SIG-M5 treated with dmso at 0.1 percent for 504 hours (cell line): ENCODE measurements around the gene CTXND2.
"Not testable (repeated sequence)": the region's sequence is repeated elsewhere in the genome, so short reads cannot be mapped to it uniquely, and the experiment has no call there.

Experiments
- DNase-seq: peaks from one replicate; lab custom pipeline; 2025; ENCODE audit not compliant: unreplicated experiment; lab: John Stamatoyannopoulos, UW

Gene CTXND2

GRCh38 chr1:150887018-150887417 lies at the start of gene CTXND2:
TSS of gene CTXND2 (plus strand) at chr1:150887136. CDS start at chr1:150912315, 25,179 bp downstream.
- DNase-seq, result no peak

- DNase-seq, result not testable (repeated sequence)
These were observed 46.1 kb upstream of the CTXND2 start for GRCh38 chr1:150840850-150841249.

DNA sequence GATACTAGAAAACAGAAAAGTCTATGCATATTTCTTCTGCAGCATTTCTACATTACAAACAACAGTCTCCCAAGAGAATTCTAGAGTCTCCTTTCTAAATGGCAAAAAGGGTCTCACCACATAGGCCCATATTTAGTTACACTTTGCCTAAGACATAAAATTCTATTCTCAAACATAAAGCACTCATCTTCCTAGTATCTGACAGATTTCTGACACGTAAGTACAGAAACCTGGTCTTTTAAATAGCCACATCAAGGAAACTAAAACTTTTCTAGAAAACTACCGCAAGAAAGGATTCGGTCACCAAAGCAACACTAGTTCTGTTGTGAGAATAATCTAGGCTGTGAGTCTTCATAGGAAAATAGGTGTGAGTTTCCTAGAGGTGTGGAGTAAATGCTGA lies 45.3 kb upstream of the CTXND2 start:
- no peak for DNase-seq

DNA sequence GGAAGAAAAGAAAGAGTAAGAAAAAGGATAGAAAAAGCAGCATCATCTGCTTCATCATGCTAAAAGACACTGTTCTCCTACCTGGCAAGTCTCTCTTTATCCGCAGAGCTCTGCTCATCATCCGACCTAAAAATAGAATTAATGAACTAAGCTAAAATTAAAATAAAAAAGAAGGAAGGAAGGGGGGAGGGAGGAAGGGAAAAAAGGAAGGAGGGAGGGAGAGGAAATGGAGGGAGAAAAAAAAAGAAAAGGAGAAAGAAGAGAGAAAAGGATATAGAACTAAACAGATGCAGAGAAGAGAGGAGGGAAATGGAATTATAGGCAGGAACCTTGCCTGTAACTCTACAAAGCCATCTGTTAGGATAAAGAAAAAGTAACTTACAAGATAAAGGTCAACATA lies 44.6 kb upstream of the CTXND2 start:
- no peak for DNase-seq

DNA sequence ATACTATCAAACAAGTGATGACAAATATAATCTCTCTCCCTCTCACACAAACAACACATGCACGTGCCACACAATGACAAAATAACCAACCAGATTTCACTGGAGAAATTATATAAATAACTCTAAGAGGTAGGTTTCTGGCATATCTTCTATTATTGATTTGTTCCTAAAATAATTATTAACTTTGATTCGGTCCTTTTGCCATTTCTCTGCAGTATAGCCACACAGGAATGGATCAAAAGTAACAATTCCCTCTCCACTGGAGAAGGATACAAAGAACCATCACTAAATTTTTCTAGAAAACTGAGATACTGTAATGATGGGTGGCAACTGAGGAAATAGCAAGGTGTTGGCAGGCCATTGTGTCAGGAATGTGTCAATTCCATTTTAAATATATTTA lies 44.0 kb upstream of the CTXND2 start:
- DNase-seq, result no peak

DNA sequence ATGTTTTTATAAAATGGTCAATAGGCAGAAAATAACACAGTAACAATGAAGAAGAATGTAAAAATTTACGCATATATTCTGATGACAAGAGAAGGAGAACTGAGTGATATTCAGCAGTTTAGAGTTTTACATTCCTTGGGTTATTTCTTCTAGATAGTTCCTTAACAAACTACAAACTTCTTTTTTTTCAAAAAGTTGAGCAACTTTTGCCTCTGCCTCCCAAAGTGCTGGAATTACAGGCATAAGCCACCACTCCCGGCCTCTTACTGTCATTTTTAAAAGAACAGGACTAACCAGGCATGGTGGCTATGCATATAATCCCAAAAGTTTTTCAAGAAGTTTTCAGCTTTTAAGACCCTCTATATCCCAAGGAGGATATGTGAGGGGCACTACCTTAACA lies 43.5 kb upstream of the CTXND2 start:
- no peak for DNase-seq

DNA sequence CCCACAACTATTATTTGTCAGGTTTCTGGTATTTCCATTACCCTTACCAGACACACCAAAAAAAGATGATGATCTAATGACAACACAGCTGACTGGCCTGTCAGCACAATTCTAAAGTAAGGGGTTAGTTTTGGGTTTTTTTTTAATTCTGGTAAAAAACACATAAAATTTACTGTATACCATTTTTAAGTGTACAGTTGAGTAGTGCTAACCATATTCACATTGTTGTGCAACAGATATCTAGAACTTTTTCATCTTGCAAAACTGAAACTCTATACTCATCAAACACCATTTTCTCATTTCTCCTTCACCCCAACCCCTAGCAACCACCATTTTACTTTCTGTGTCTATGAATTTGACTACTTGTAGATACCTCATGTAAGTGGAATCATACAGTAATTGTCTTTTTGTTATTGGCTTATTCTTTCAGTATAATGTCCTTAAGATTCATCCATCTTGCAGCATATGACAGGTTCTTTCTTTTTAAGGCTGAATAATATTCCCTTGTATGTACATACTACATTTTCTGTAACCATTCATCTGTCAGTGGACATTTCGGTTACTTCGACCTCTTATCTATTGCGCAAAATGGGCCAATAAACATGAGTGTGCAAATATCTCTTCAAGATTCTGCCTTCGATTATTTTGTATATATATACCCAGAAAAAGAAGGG lies 40.3 kb upstream of the CTXND2 start:
- DNase-seq, result peak; percentile 32

- DNase-seq, result not testable (repeated sequence)
These were observed 36.1 kb upstream of the CTXND2 start for GRCh38 chr1:150850801-150851362.

- peak; percentile 95 for DNase-seq
These were observed 34.2 kb upstream of the CTXND2 start for GRCh38 chr1:150852734-150853133.

DNA sequence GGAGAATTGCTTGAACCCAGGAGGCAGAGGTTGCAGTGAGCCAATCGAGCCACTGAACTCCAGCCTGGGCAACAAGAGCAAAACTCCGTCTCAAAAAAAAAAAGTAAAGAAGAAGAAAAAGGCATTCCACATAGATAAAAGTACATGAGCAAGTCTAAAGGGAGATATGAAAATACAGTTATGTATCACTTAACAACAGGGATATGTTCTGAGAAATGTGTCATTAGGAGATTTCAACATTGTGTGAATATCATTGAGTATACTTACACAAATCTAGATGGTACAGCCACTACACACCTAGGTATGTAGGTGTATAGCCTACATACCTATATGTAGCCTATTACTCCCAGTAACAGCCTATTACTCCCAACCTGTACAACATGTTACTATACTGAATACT lies 23.2 kb upstream of the CTXND2 start:
- DNase-seq, result no peak

DNA sequence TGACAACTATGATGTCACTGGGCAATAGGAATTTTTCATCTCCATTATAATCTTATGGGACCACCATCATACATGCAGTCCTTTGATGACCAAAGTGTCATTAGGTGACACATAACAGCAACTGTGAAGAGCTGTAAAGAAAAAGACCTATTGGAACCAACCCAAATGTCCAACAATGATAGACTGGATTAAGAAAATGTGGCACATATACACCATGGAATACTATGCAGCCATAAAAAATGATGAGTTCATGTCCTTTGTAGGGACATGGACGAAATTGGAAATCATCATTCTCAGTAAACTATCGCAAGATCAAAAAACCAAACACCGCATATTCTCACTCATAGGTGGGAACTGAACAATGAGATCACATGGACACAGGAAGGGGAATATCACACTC lies 22.7 kb upstream of the CTXND2 start:
- not testable (repeated sequence) for DNase-seq

GRCh38 chr1:150869683-150870082 lies 17.3 kb upstream of the CTXND2 start:
- no peak for DNase-seq

DNA sequence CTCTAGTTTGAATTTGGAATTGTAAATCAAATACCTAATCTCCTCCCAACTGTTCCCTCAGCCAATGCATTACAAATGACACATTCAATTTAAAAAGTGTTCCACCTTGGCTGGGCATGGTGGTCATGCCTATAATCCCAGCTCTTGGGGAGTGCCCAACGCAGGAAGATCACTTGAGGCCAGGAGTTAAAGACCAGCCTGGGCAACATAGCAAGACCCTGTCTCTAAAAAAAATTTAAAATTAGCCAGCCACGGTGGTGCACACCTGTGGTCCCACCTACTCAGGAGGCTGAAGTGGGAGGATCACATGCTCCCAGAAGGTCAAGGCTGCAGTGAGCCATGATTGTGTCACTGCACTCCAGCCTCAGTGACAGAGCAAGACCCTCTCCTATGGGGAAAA lies 14.4 kb upstream of the CTXND2 start:
- DNase-seq, result no peak

- DNase-seq, result no peak
These were observed 13.4 kb upstream of the CTXND2 start for GRCh38 chr1:150873521-150873920.

DNA sequence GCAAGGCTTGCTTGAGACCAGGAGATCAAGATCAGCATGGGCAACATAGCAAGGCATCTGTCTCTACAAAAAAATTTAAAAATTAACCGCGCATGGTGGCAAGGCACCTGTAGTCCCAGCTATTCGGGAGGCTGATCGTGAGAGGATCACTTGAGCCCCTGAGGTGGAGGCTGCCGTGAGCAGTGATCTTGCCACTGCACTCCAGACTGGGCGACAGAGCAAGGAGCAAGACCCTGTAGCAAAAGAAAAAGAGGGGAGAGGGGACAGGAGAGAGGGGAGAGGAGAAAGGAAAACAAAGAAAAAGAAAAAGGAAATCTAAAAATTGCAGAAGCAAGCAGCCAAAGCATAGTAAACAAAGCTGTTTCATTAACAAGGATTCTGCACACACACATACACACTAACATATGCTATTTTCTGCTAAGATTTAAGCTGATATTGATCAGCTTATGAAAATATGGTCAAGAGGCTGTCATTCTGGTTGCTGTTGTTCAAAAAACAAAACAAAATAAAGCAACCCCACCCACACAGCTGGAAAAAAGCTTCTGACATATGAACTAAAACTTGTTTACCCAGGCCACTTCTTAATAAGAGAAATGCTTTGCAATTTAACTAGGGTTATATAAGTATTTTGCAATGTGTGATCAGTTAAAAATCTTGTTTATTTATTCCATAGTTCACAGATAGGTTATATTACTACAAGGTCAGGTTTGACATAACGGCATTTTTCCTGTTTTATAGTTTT lies 12.3 kb upstream of the CTXND2 start:
- DNase-seq, result peak; percentile 44

DNA sequence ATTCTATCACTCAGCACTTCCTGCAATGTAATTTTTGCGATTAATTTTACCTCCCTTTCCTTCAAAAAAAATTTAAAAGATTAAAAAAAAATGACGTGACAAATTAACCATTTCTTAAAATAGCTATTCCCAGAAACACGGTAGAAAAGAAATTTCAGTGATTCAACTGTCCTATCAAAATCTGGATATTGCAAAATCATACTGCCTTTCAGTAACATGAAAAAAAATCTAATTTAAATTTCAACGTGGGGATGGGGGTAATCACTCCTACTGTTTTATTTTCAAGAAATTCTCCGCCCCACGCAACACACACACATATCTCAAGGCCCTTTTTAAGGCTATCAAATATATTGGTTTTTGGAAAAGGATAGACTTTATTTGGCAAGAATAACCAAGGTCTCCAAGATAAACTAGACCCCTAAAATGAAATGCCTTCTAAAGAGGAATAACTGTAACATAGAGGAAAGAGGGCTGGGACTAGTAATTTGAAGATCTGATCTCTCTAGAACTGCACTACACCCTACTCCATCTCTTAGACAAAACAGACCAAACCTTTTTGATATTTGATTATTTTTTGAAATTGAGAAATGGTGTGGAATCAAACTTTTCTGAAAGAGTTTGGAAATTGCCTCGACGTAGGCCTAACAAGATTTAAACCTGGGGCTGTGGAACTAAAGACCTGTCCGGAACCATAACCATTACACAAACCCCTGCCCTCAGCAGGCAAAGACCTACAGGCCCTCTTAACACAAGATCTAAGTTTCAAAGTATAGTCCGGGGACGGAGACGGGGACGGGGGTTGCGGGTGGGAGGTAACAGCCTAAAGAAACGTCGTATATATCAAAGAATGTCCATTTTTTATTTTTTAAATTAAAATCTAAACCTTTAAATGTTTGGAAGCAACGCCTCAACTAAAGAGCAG lies 11.5 kb upstream of the CTXND2 start:
- DNase-seq, result peak; percentile 62

GRCh38 chr1:150876119-150876454 lies 10.8 kb upstream of the CTXND2 start:
- DNase-seq, result peak; percentile 77

DNA sequence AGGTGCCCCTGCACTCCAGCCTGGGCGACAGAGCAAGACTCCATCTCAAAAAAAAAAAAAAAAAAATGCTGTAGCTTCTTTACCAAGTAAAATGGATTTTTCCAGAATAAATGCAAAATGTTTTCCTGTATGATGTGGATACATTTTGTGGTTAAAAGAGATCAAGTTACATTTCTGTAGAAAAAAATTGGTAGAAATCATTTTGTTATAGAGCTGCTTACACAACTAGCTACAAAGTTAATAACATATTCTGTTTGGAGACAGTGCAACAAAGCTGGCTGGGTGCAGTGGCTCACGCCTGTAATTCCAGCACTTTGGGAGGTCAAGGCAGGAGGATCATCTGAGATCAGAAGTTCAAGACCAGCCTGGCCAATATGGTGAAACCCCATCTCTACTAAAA lies 8.0 kb upstream of the CTXND2 start:
- DNase-seq, result not testable (repeated sequence)

GRCh38 chr1:150881331-150882070 lies 5.4 kb upstream of the CTXND2 start:
- DNase-seq, result peak; percentile 97

GRCh38 chr1:150883121-150883520 lies 3.8 kb upstream of the CTXND2 start:
- not testable (repeated sequence) for DNase-seq

GRCh38 chr1:150888727-150889126 lies 1.8 kb downstream of the CTXND2 start:
- no peak for DNase-seq
